ENCODE results near the gene TMEM272. TPM values are rescaled to one million over a fixed set of nuclear protein-coding genes. Genes with fewer than 3 reads are reported as not detected.

The TMEM272 gene
- polyA plus RNA-seq, 1 donor (not counting 4 experiments of a cell fraction or from before 2014, with no cell fraction given): not detected

- Histone ChIP-seq H2AFZ (ENCODE audit: control insufficient read depth, low read length) (no peak overlapping the region), H3K4me3 (ENCODE audit: control insufficient read depth in 2 of 3, extremely low read depth in 1 of 3, insufficient read depth in 2 of 3, low read depth in 1 of 3, low read length in 3 of 3) (no peak overlapping the region), H3K27me3 (ENCODE audit: control insufficient read depth, extremely low read depth, insufficient read depth, low read length) (peaks cover 5% of the 10 kb centered on the region), H3K9me1 (ENCODE audit: control insufficient read depth, extremely low read depth, insufficient read depth, low read length) (no peaks in the 10 kb centered on the region), H3K4me1 (ENCODE audit: control insufficient read depth, extremely low read depth, insufficient read depth, low read length) (no peaks in the 10 kb centered on the region), H3K4me2 (ENCODE audit: control insufficient read depth, extremely low read depth, insufficient read depth, low read depth, low read length) (no peak overlapping the region), H3K9ac (ENCODE audit: control insufficient read depth, extremely low read depth, insufficient read depth, low read length) (no peak overlapping the region), H3K79me2 (ENCODE audit: control insufficient read depth, insufficient read depth, low read length) (no peaks in the 10 kb centered on the region), H3K36me3 (ENCODE audit: control insufficient read depth in 2 of 2, extremely low read depth in 1 of 2, insufficient read depth in 2 of 2, low read length in 2 of 2) (no peaks in the 10 kb centered on the region), H3K9me3 (ENCODE audit: control insufficient read depth, low read depth, low read length) (no peaks in the 10 kb centered on the region), H3K27ac (ENCODE audit: control insufficient read depth, insufficient read depth, low read length) (no peak overlapping the region), H4K20me1 (ENCODE audit: control insufficient read depth, extremely low read depth, insufficient read depth, low read length) (no peaks in the 10 kb centered on the region)
- DNase-seq (ENCODE audit: low read depth, low spot score): no peak
- dilution Hi-C loops (cut with MboI; ENCODE audit: extremely low pct_ligation_motif_present, low sequenced_read_pairs): no loop called here
- no peak for FAIRE-seq
- TF ChIP-seq CTCF (optimal IDR thresholded peaks at IDR 0.05 in 1 of 3, IDR thresholded peaks at IDR 0.05 in 1 of 3, conservative IDR thresholded peaks at IDR 0.05 in 1 of 3; ENCODE audit: extremely low read depth in 1 of 3, insufficient read depth in 2 of 3, low read length in 3 of 3) (no peak), EZH2 (IDR thresholded peaks at IDR 0.05; ENCODE audit: low read length) (no peak)
Observed at GRCh38 chr13:51848674-51849073, 3.7 kb upstream of the TMEM272 start.

GRCh38 chr13:51846756-51847155 is 1.8 kb upstream of the TMEM272 start:
- no peaks in the 10 kb centered on the region for H4K20me1 ChIP-seq (ENCODE audit: control insufficient read depth, extremely low read depth, insufficient read depth, low read length)
- DNase-seq (ENCODE audit: low read depth, low spot score) (no peak), FAIRE-seq (no peak)
- dilution Hi-C loops (cut with MboI; ENCODE audit: extremely low pct_ligation_motif_present, low sequenced_read_pairs): no loop called here
- H3K79me2 ChIP-seq (ENCODE audit: control insufficient read depth, insufficient read depth, low read length): no peaks in the 10 kb centered on the region
- no peaks in the 10 kb centered on the region for H3K9me1 ChIP-seq (ENCODE audit: control insufficient read depth, extremely low read depth, insufficient read depth, low read length)
- H3K4me1 ChIP-seq (ENCODE audit: control insufficient read depth, extremely low read depth, insufficient read depth, low read length): no peaks in the 10 kb centered on the region
- TF ChIP-seq CTCF (optimal IDR thresholded peaks at IDR 0.05 in 1 of 3, IDR thresholded peaks at IDR 0.05 in 1 of 3, conservative IDR thresholded peaks at IDR 0.05 in 1 of 3; ENCODE audit: extremely low read depth in 1 of 3, insufficient read depth in 2 of 3, low read length in 3 of 3): no peak
- no peak for TF ChIP-seq EZH2 (IDR thresholded peaks at IDR 0.05; ENCODE audit: low read length)
- H3K4me3 ChIP-seq (ENCODE audit: control insufficient read depth in 2 of 3, extremely low read depth in 1 of 3, insufficient read depth in 2 of 3, low read depth in 1 of 3, low read length in 3 of 3): no peak overlapping the region
- H3K27me3 ChIP-seq (ENCODE audit: control insufficient read depth, extremely low read depth, insufficient read depth, low read length): peaks cover 5% of the 10 kb centered on the region
- H2AFZ ChIP-seq (ENCODE audit: control insufficient read depth, low read length): no peak overlapping the region
- no peak overlapping the region for H3K9ac ChIP-seq (ENCODE audit: control insufficient read depth, extremely low read depth, insufficient read depth, low read length)
- H3K27ac ChIP-seq (ENCODE audit: control insufficient read depth, insufficient read depth, low read length): no peak overlapping the region
- no peak overlapping the region for H3K4me2 ChIP-seq (ENCODE audit: control insufficient read depth, extremely low read depth, insufficient read depth, low read depth, low read length)
- H3K9me3 ChIP-seq (ENCODE audit: control insufficient read depth, low read depth, low read length): no peaks in the 10 kb centered on the region
- H3K36me3 ChIP-seq (ENCODE audit: control insufficient read depth in 2 of 2, extremely low read depth in 1 of 2, insufficient read depth in 2 of 2, low read length in 2 of 2): no peaks in the 10 kb centered on the region
